Tibial artery (tissue), 4 donors: Measurements from ENCODE around the gene DCST1.

Experiments used
- DNase-seq, 2 donors: peaks; one replicate each; pipeline ENCODE4 v3.0.0-alpha.2; 2019
- H3K27ac ChIP-seq, 2 donors: fragments of 200-600 bp; sonication (generic) in 1 of 2; 1 replicate in 1 of 2; 2 replicates in 1 of 2; pipeline ENCODE4 v1.5.1; 2018 to 2019; ENCODE audit warnings: mild to moderate bottlenecking in 1 of 2
- H3K27me3 ChIP-seq, 2 donors: fragments of 200-600 bp; sonication (generic) in 1 of 2; one replicate each; pipeline versions ENCODE4 v1.5.1 to v1.6.0; 2016 to 2019
- H3K36me3 ChIP-seq, 3 donors: fragments of 200-600 bp; sonication (generic) in 2 of 3; one replicate each; pipeline ENCODE4 v1.5.1; 2016 to 2019; ENCODE audit warnings: mild to moderate bottlenecking in 2 of 3
- H3K4me1 ChIP-seq, 4 donors: fragments of 200-600 bp; sonication (generic) in 2 of 4; 1 replicate in 3 of 4; 2 replicates in 1 of 4; pipeline ENCODE4 v1.5.1; 2016 to 2019
- H3K4me3 ChIP-seq, 2 donors: fragments of 200-600 bp; sonication (generic) in 1 of 2; 1 replicate in 1 of 2; 2 replicates in 1 of 2; pipeline ENCODE4 v1.5.1; 2018 to 2019; ENCODE audit warnings: mild to moderate bottlenecking in 2 of 2
- H3K9me3 ChIP-seq, 3 donors: fragments of 200-600 bp; sonication (generic) in 1 of 3; one replicate each; pipeline ENCODE4 v1.5.1; 2016 to 2019
- intact Hi-C: fragments of 100-400 bp; cut with DNase I; formaldehyde crosslinking; loops from one replicate; pipeline ENCODE4 v1.15.0; 2023; ENCODE audit warnings: low total_unique reads
- TF ChIP-seq, protein P1 (sequence below), 2 experiments: fragments of 200-600 bp in 1 of 2; fragments of 450-650 bp in 1 of 2; IDR thresholded peaks; one replicate each; pipeline ENCODE4 v1.5.1; 2017 to 2019; ENCODE audit warnings: antibody characterized with exemption in 2 of 2, mild to moderate bottlenecking in 1 of 2, moderate library complexity in 1 of 2

Gene DCST1

DNA sequence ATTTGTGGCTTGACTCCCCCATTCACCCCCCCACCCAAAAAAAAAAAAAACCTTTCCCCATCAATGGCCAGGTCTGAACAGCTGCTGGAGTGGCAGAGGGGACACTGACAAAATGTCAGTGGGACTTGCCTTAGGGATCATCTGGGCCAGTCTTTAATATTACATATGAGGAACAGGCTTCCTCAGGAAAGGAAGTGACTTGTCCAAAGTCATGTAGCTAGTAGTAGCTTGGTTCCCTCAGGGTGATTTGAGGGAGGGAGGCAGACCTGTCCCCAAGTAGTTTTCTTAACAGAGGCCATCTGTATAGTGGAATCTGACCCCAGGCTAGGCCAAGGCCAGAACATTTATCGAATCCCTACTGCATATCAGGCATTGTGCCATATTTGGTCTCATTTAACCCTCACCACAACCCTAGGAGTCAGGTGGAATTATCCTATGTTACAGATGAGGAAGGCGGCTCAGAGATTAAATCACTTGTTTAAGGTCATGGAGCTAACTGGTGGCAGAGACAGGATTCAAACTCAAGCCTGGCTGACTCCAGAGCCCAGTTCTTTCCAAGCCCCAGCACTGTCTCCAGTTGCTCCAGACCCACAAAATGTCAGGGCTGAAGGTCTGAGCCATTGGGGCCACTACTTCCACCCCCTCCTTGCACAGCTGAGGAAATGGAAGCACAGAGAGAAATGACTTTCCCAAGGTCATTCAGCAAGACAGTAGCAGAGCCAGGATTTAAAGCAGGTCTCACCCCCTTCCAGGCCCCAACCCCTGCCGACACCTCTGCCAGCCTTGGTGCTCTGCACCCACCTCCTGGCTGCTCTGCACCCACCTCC is 20.6 kb upstream of the DCST1 start:
- DNase-seq = no peak
- intact Hi-C loops = no loop called here
- Histone ChIP-seq H3K4me1 (peaks cover 0 to 70% (median 41%) of the 10 kb centered on the region in 4 donors), H3K36me3 (peaks cover 0 to 43% (median 24%) of the 10 kb centered on the region in 3 donors), H3K27me3 (no peaks in the 10 kb centered on the region), H3K9me3 (no peaks in the 10 kb centered on the region), H3K4me3 (no peak overlapping the region), H3K27ac (peak overlapping the region in 1 of 2 donors; percentile 65)
- TF ChIP-seq, protein P1, sequence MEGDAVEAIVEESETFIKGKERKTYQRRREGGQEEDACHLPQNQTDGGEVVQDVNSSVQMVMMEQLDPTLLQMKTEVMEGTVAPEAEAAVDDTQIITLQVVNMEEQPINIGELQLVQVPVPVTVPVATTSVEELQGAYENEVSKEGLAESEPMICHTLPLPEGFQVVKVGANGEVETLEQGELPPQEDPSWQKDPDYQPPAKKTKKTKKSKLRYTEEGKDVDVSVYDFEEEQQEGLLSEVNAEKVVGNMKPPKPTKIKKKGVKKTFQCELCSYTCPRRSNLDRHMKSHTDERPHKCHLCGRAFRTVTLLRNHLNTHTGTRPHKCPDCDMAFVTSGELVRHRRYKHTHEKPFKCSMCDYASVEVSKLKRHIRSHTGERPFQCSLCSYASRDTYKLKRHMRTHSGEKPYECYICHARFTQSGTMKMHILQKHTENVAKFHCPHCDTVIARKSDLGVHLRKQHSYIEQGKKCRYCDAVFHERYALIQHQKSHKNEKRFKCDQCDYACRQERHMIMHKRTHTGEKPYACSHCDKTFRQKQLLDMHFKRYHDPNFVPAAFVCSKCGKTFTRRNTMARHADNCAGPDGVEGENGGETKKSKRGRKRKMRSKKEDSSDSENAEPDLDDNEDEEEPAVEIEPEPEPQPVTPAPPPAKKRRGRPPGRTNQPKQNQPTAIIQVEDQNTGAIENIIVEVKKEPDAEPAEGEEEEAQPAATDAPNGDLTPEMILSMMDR (IDR thresholded peaks at IDR 0.05) = no peak

DNA sequence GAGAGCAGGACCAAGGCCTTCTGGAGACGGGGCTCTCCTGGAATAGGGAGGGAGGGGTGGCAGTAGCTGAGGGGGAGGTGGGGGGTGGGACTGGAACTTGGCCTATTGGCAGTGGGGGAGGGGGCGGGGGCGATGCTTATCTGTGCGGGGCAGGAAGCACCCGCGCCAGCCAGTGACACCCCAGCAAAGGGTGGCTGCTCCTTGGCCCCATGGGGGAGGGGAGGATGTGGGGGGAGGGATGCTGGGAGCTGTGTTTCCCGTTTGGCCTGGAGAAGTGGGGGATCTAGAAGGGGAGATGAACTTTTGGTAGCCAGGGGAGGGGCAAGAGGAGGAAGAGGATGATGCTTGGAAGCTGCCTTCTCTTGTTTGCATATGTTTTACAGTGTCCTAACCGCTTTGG is 20.0 kb upstream of the DCST1 start:
- H3K27me3 ChIP-seq = no peaks in the 10 kb centered on the region
- TF ChIP-seq, protein P1 (IDR thresholded peaks at IDR 0.05) = no peak
- H3K27ac ChIP-seq = peak overlapping the region in 1 of 2 donors; percentile 65
- H3K36me3 ChIP-seq = peaks cover 0 to 43% (median 24%) of the 10 kb centered on the region in 3 donors
- peaks cover 0 to 67% (median 40%) of the 10 kb centered on the region in 4 donors for H3K4me1 ChIP-seq
- no peaks in the 10 kb centered on the region for H3K9me3 ChIP-seq
- H3K4me3 ChIP-seq = no peak overlapping the region
- DNase-seq = no peak
- intact Hi-C loops = no loop called here

DNA sequence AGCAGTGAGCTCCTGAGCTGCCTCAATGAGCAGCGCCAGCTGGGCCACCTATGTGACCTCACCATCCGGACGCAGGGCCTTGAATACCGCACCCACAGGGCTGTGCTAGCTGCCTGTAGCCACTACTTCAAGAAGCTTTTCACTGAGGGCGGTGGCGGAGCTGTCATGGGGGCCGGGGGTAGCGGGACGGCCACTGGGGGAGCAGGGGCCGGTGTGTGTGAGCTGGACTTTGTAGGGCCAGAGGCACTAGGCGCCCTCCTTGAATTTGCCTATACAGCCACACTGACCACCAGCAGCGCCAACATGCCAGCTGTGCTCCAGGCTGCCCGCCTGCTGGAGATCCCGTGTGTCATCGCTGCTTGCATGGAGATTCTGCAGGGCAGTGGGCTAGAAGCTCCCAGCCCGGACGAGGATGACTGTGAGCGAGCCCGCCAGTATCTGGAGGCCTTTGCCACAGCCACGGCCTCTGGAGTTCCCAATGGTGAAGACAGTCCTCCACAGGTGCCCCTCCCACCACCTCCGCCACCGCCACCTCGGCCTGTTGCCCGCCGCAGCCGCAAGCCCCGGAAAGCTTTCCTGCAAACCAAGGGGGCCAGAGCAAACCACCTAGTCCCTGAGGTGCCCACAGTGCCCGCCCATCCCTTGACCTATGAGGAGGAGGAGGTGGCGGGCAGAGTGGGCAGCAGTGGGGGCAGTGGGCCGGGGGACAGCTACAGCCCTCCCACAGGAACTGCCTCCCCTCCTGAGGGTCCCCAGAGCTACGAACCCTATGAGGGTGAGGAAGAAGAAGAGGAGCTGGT is 18.7 kb upstream of the DCST1 start:
- H3K27ac ChIP-seq = no peak overlapping the region
- TF ChIP-seq, protein P1 (IDR thresholded peaks at IDR 0.05) = no peak
- H3K27me3 ChIP-seq = no peaks in the 10 kb centered on the region
- H3K9me3 ChIP-seq = no peaks in the 10 kb centered on the region
- H3K36me3 ChIP-seq = peaks cover 0 to 43% (median 24%) of the 10 kb centered on the region in 3 donors
- intact Hi-C loops = loop anchor here (5.0 kb wide), 1 partner anchor 53 kb away; the partner anchor contains the start of gene PYGO2
- no peak overlapping the region for H3K4me3 ChIP-seq
- DNase-seq = peak in 1 of 2 donors; percentile 69
- peaks cover 0 to 55% (median 38%) of the 10 kb centered on the region in 4 donors for H3K4me1 ChIP-seq

DNA sequence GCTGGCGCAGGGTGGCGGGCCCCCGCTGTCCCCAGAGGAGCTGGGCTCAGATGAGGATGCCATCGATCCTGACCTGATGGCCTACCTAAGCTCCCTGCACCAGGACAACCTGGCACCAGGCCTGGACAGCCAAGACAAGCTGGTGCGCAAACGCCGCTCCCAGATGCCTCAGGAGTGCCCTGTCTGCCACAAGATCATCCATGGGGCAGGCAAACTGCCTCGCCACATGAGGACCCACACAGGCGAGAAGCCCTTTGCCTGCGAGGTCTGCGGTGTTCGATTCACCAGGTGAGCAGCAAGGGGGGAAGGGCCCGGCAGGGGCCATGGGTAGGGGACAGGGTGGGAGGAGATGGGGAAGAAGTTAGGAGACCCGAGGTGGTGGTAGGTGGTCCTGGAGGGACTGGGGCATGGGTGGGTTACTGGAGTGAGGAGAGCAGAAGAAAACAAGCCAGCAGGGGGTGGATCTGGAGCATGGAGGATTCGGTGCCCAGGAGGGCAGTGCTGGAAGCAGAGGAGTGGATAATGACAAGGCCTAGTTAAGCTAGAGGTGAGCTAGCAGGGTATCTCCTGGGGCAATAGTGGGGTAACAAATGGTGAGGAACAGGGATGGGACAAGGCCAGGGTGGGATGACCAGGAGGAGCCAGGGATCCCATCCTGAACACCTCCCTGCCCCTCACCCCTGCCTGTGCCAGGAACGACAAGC is 17.9 kb upstream of the DCST1 start:
- Histone ChIP-seq H3K36me3 (peaks cover 0 to 43% (median 24%) of the 10 kb centered on the region in 3 donors), H3K4me3 (no peak overlapping the region), H3K27me3 (no peaks in the 10 kb centered on the region), H3K4me1 (peaks cover 0 to 47% (median 35%) of the 10 kb centered on the region in 4 donors), H3K9me3 (no peaks in the 10 kb centered on the region), H3K27ac (peak overlapping the region in 1 of 2 donors; percentile 83)
- TF ChIP-seq, protein P1 (IDR thresholded peaks at IDR 0.05) = no peak
- intact Hi-C loops = loop anchor here (5.0 kb wide), 1 partner anchor 53 kb away; the partner anchor contains the start of gene PYGO2
- no peak for DNase-seq

DNA sequence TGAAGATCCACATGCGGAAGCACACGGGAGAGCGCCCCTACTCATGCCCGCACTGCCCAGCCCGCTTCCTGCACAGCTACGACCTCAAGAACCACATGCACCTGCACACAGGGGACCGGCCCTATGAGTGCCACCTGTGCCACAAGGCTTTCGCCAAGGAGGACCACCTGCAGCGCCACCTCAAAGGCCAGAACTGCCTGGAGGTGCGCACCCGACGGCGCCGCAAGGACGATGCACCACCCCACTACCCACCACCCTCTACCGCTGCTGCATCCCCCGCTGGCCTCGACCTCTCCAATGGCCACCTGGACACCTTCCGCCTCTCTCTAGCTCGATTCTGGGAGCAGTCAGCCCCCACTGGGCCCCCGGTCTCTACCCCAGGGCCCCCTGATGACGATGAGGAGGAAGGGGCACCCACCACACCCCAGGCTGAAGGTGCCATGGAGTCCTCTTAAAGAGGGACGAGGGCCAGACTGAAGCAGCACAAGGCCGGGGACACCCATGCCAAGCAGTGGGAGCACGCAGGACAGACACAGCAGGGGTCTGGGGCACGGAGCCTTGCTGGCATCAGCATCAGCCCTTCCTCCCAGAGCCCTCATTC is 17.3 kb upstream of the DCST1 start:
- peak overlapping the region; percentile 83 to 88 for H3K27ac ChIP-seq
- H3K9me3 ChIP-seq = no peaks in the 10 kb centered on the region
- H3K36me3 ChIP-seq = peaks cover 0 to 37% (median 24%) of the 10 kb centered on the region in 3 donors
- H3K27me3 ChIP-seq = no peaks in the 10 kb centered on the region
- peaks cover 0 to 41% (median 34%) of the 10 kb centered on the region in 4 donors for H3K4me1 ChIP-seq
- TF ChIP-seq, protein P1 (IDR thresholded peaks at IDR 0.05) = no peak
- no peak overlapping the region for H3K4me3 ChIP-seq
- no peak for DNase-seq
- intact Hi-C loops = loop anchor here (5.0 kb wide), 1 partner anchor 54 kb away; the partner anchor contains the start of gene PYGO2
